Measurements from ENCODE around the gene OXA1L. TPM values are rescaled to one million over a fixed set of nuclear protein-coding genes. Genes with fewer than 3 reads are reported as not detected.
"Not testable (repeated sequence)": the region's sequence is repeated elsewhere in the genome, so short reads cannot be mapped to it uniquely, and the experiment has no call there.

OXA1L gene
- total RNA-seq = 55.0 and 62.8 TPM in 2 replicates

DNA sequence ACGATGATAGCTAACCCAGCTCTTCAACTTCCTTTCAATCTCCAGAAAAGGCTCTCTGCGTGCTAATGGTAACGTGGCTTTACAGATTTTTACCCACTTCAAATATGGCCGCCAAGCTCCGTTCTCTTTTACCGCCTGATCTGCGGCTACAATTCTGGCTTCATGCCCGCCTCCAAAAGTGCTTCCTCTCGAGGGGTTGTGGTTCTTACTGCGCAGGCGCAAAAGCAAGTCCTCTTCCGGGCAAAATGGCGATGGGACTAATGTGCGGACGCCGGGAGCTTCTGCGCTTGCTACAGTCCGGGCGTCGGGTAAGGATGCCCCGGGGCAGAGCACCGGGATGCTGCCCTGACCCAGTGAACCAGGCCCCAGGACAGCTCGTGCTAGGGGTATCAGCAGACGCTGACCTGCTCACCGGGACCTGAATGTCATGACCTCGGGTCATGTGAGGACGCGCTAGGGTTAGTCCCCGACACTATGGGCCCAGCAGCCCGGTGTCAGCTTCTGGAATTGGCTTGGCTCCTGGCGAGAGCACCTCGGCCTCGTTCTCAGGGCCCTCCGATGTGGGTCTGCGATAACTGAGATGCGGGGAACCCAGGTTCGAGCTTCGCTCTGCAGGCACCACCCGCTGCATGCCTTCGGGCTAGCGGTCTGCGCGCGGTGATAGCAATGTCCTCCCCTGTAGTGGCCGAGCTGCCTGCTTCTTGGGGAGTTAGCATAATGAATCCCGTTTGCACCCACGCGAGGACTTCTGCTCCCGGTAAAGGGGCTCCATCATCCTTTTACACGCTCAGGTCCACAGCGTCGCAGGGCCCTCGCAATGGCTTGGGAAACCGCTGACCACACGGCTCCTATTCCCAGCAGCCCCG, at the start of gene OXA1L:
OXA1L (plus strand) TSS at position 232 of the 866 bp plus-strand sequence; CDS start at position 246, 14 bp downstream.
- no peaks in the 10 kb centered on the region for H3K27me3 ChIP-seq (ENCODE audit: insufficient read depth, low read length)
- no peaks in the 10 kb centered on the region for H3K9me3 ChIP-seq (ENCODE audit: low read depth, low read length)
- H3K36me3 ChIP-seq (ENCODE audit: insufficient read depth, low read length) = peaks cover 39% of the 10 kb centered on the region
- H3K79me2 ChIP-seq (ENCODE audit: insufficient read depth, low read length) = peaks cover 36% of the 10 kb centered on the region
- peak within 1 kb of the TSS; percentile 98 for H2AFZ ChIP-seq (ENCODE audit: low read length)
- DNase-seq (ENCODE audit: insufficient read length, low spot score, missing footprints) = peak; percentile 90
- TF ChIP-seq, protein P1, sequence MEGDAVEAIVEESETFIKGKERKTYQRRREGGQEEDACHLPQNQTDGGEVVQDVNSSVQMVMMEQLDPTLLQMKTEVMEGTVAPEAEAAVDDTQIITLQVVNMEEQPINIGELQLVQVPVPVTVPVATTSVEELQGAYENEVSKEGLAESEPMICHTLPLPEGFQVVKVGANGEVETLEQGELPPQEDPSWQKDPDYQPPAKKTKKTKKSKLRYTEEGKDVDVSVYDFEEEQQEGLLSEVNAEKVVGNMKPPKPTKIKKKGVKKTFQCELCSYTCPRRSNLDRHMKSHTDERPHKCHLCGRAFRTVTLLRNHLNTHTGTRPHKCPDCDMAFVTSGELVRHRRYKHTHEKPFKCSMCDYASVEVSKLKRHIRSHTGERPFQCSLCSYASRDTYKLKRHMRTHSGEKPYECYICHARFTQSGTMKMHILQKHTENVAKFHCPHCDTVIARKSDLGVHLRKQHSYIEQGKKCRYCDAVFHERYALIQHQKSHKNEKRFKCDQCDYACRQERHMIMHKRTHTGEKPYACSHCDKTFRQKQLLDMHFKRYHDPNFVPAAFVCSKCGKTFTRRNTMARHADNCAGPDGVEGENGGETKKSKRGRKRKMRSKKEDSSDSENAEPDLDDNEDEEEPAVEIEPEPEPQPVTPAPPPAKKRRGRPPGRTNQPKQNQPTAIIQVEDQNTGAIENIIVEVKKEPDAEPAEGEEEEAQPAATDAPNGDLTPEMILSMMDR (IDR thresholded peaks at IDR 0.05; ENCODE audit: extremely low read depth, low read depth, low read length) = no peak
- peak within 1 kb of the TSS; percentile 96 for H3K27ac ChIP-seq (ENCODE audit: low read depth, low read length)
- peak within 1 kb of the TSS; percentile 98 for H3K4me3 ChIP-seq (ENCODE audit: insufficient read depth, low read length)
- H3K4me2 ChIP-seq (ENCODE audit: insufficient read depth, low read length) = peak within 1 kb of the TSS; percentile 91
- H4K20me1 ChIP-seq (ENCODE audit: insufficient read depth, low read length) = peaks cover 17% of the 10 kb centered on the region
- H3K4me1 ChIP-seq (ENCODE audit: insufficient read depth, low read length) = peaks cover 16% of the 10 kb centered on the region

DNA sequence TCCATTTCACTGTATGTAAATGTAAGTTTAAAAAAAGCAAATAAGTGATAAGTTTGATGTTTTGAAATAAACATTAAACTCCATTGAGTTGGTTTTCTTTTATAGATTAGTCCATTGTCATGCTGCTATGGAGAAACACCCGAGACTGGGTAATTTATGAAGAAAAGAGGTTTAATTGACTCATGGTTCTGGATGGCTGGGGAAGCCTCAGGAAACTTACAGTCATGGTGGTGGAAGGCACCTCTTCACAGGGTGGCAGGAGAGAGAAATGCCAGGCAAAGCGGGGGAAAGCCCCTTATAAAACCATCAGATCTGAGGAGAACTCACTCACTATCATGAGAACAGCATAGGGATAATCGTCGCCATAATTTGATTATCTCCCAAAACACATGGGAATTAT, 48.4 kb upstream of the OXA1L start:
- H3K4me1 ChIP-seq (ENCODE audit: insufficient read depth, low read length) = no peaks in the 10 kb centered on the region
- H3K4me2 ChIP-seq (ENCODE audit: insufficient read depth, low read length) = no peak overlapping the region
- H3K79me2 ChIP-seq (ENCODE audit: insufficient read depth, low read length) = no peaks in the 10 kb centered on the region
- H3K27ac ChIP-seq (ENCODE audit: low read depth, low read length) = no peak overlapping the region
- H2AFZ ChIP-seq (ENCODE audit: low read length) = no peak overlapping the region
- TF ChIP-seq, protein P1 (IDR thresholded peaks at IDR 0.05; ENCODE audit: extremely low read depth, low read depth, low read length) = no peak
- peaks cover 2% of the 10 kb centered on the region for H3K27me3 ChIP-seq (ENCODE audit: insufficient read depth, low read length)
- no peak overlapping the region for H3K4me3 ChIP-seq (ENCODE audit: insufficient read depth, low read length)
- no peak for DNase-seq (ENCODE audit: insufficient read length, low spot score, missing footprints)
- no peaks in the 10 kb centered on the region for H3K9me3 ChIP-seq (ENCODE audit: low read depth, low read length)
- no peaks in the 10 kb centered on the region for H4K20me1 ChIP-seq (ENCODE audit: insufficient read depth, low read length)
- no peaks in the 10 kb centered on the region for H3K36me3 ChIP-seq (ENCODE audit: insufficient read depth, low read length)

DNA sequence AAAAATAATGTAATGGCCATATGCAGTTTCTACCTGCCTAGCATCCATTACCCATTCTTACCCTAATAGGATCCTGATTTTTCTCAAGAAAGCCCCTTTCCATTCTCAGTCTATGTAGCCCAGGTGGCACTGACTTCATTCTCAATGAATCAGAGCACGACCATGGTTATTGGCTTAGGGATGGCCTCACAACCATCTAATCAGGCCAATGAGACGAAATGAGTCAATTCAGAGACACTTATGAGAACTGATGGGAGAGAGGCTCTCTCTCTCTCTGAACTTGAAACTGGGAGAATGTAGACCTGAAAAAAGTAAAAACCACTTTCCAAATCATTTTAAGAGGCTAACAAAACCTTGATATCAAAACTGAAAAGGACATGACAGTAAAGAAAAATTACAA, 45.3 kb upstream of the OXA1L start:
- Histone ChIP-seq H3K4me1 (ENCODE audit: insufficient read depth, low read length) (no peaks in the 10 kb centered on the region), H3K9me3 (ENCODE audit: low read depth, low read length) (no peaks in the 10 kb centered on the region)
- TF ChIP-seq, protein P1 (IDR thresholded peaks at IDR 0.05; ENCODE audit: extremely low read depth, low read depth, low read length) = no peak

DNA sequence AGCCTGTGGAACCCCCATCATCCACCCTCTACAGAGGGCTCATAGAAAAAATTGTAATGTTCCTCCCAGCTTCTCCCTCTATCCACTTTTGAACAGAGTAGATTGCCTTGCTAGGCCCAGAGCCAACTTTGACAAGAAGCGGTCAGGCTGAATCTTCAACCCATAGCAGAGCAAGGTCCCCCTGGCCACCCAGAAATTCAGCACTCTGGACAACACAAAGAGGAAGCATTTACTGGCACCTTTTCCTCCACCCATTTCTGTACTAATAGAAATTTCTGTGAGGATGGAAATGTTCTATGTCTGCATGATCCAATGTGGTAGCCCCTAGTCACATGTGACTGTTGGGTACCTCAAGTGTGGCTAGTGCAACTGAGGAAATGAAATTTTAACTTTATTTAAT, 42.7 kb upstream of the OXA1L start:
- Histone ChIP-seq H3K9me3 (ENCODE audit: low read depth, low read length) (no peaks in the 10 kb centered on the region), H3K4me1 (ENCODE audit: insufficient read depth, low read length) (no peaks in the 10 kb centered on the region), H3K4me2 (ENCODE audit: insufficient read depth, low read length) (no peak overlapping the region), H3K27ac (ENCODE audit: low read depth, low read length) (no peak overlapping the region), H3K4me3 (ENCODE audit: insufficient read depth, low read length) (no peak overlapping the region), H2AFZ (ENCODE audit: low read length) (no peak overlapping the region), H3K27me3 (ENCODE audit: insufficient read depth, low read length) (no peaks in the 10 kb centered on the region), H3K36me3 (ENCODE audit: insufficient read depth, low read length) (no peaks in the 10 kb centered on the region), H3K79me2 (ENCODE audit: insufficient read depth, low read length) (no peaks in the 10 kb centered on the region), H4K20me1 (ENCODE audit: insufficient read depth, low read length) (no peaks in the 10 kb centered on the region)
- TF ChIP-seq, protein P1 (IDR thresholded peaks at IDR 0.05; ENCODE audit: extremely low read depth, low read depth, low read length) = no peak
- no peak for DNase-seq (ENCODE audit: insufficient read length, low spot score, missing footprints)

More for the DNA sequence above, 45.3 kb upstream of the OXA1L start:
- Histone ChIP-seq H4K20me1 (ENCODE audit: insufficient read depth, low read length) (no peaks in the 10 kb centered on the region), H3K27ac (ENCODE audit: low read depth, low read length) (no peak overlapping the region), H2AFZ (ENCODE audit: low read length) (no peak overlapping the region), H3K27me3 (ENCODE audit: insufficient read depth, low read length) (peaks cover 2% of the 10 kb centered on the region), H3K4me3 (ENCODE audit: insufficient read depth, low read length) (no peak overlapping the region), H3K4me2 (ENCODE audit: insufficient read depth, low read length) (no peak overlapping the region), H3K36me3 (ENCODE audit: insufficient read depth, low read length) (no peaks in the 10 kb centered on the region), H3K79me2 (ENCODE audit: insufficient read depth, low read length) (no peaks in the 10 kb centered on the region)
- peak; percentile 46 for DNase-seq (ENCODE audit: insufficient read length, low spot score, missing footprints)

DNA sequence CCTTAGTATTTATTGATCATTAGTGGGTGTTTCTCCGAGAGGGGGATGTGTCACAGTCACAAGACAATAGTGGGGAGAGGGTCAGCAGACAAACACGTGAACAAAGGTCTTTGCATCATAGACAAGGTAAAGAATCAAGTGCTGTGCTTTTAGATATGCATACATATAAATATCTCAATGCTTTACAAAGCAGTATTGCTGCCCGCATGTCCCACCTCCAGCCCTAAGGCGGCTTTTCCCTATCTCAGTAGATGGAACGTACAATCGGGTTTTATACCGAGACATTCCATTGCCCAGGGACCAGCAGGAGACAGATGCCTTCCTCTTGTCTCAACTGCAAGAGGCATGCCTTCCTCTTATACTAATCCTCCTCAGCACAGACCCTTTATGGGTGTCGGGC, 41.6 kb upstream of the OXA1L start:
- not testable (repeated sequence) for H3K27ac ChIP-seq (ENCODE audit: low read depth, low read length); DNase-seq (ENCODE audit: insufficient read length, low spot score, missing footprints); H3K4me2 ChIP-seq (ENCODE audit: insufficient read depth, low read length); H3K79me2 ChIP-seq (ENCODE audit: insufficient read depth, low read length); H3K36me3 ChIP-seq (ENCODE audit: insufficient read depth, low read length); H2AFZ ChIP-seq (ENCODE audit: low read length); H3K27me3 ChIP-seq (ENCODE audit: insufficient read depth, low read length); H3K4me1 ChIP-seq (ENCODE audit: insufficient read depth, low read length); H3K9me3 ChIP-seq (ENCODE audit: low read depth, low read length); H3K4me3 ChIP-seq (ENCODE audit: insufficient read depth, low read length); H4K20me1 ChIP-seq (ENCODE audit: insufficient read depth, low read length)

DNA sequence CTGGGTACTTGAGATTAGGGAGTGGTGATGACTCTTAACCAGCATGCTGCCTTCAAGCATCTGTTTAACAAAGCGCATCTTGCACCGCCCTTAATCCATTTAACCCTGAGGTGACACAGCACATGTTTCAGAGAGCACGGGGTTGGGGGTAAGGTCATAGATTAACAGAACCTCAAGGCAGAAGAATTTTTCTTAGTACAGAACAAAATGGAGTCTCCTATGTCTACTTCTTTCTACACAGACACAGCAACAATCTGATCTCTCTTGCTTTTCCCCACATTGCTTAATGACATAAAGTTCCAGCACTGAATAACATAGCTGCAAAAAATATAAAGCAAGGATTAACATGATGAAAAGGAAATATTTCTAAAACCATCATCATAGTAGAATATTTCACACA, 41.1 kb upstream of the OXA1L start:
- not testable (repeated sequence) for DNase-seq (ENCODE audit: insufficient read length, low spot score, missing footprints); H3K4me3 ChIP-seq (ENCODE audit: insufficient read depth, low read length); H3K79me2 ChIP-seq (ENCODE audit: insufficient read depth, low read length); H3K27me3 ChIP-seq (ENCODE audit: insufficient read depth, low read length); H3K9me3 ChIP-seq (ENCODE audit: low read depth, low read length); H3K4me1 ChIP-seq (ENCODE audit: insufficient read depth, low read length); H2AFZ ChIP-seq (ENCODE audit: low read length); H3K36me3 ChIP-seq (ENCODE audit: insufficient read depth, low read length); H3K27ac ChIP-seq (ENCODE audit: low read depth, low read length); H3K4me2 ChIP-seq (ENCODE audit: insufficient read depth, low read length); H4K20me1 ChIP-seq (ENCODE audit: insufficient read depth, low read length)
